GM21447 (cell line): ENCODE results near the gene FBXO24.

ENCODE experiments used
- ATAC-seq: cut with Tn5 transposase; IDR thresholded peaks from one replicate; pipeline ENCODE4 v1.9.1; 2021; ENCODE audit not compliant: unreplicated experiment

FBXO24 gene

DNA sequence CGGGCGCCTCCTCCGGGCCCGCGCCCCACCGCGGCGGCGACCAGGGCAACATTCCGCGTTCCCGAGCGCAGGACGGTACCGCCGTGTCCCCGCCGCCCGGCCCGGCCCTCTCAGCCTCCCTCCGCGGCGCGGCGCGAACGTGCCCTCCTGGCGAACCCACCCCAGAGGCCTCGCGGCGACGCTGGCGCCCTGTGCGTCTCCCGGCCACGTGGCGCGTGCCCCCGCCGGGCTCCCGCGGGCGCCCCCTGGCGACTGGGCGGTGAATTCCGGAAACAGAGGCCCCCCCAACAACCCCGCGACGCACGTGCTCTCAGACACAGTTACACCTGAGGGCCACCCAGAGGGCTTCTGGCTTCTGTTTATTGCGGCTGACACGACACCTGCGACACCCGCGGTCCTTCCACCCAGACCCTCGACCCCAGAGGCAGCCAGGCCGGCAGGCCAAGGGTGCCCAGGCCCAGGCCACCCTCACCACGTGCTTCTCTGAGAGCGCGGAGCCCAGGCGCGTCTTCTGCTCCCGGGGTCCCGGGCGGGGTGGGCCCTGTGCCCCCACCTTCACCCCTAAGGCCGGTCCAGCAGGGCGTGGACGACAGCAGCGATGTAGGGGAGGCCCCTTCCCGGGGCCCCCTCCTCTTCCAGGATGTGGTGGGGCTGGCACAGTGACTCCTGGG is 12.3 kb upstream of the FBXO24 start, which contains the start of gene SAP25:
SAP25 (minus strand) TSS at position 210 of the 671 bp plus-strand sequence; CDS start at position 52, 158 bp downstream.
- no peak for ATAC-seq

GRCh38 chr7:100574362-100575205 is 11.5 kb upstream of the FBXO24 start:
- ATAC-seq, result no peak

DNA sequence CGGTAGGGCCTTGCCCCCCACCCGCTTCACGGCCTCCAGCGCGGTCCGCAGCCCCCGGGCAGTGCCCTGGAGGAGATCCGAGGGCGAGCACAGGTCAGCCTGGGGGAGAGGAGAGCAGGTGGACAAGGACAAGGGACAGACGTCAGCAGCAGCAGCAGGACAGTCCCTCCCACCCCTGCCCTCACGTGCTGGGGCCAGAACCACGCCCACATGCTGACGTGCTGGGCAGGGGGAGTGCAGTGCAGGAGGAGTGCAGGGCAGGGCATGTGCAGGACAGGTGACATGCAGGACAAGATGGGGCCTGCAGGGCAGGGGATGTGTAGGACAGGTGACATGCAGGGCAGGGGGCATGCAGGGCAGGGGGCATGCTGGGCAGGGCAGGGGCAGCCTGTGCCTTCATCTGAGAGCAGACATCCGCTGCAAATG is 10.9 kb upstream of the FBXO24 start:
- no peak for ATAC-seq

DNA sequence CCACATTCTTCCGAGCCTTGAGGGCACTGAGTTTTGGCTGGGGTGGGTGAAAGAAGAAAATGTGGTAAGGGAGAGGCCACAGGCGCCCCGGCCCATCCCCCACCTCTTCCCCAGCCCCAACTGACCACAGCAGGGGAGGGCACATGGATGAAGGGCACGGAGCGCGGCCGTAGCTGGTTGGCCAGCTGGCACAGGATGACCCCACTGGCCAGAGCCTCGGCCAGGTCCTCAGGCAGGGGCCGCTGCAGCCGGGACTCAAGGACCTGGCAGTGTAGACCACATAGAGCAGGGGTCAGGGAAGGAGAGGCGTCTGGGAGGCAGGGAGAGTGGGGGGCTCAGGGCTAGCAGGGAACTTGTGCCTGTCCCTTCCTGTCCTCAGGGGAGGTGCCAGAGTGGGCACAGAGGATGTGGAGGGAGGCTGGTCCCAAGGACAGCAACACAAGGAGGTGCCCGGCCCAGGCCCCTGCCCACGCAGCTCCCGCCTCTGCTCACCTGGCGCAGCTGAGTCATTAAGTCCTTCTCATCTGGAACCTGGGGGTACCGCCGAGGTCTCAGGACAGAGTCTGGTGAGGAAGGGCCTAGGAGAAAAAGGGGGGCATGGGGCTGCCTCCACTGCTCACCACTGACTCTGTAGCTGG is 10.3 kb upstream of the FBXO24 start:
- ATAC-seq, result no peak

DNA sequence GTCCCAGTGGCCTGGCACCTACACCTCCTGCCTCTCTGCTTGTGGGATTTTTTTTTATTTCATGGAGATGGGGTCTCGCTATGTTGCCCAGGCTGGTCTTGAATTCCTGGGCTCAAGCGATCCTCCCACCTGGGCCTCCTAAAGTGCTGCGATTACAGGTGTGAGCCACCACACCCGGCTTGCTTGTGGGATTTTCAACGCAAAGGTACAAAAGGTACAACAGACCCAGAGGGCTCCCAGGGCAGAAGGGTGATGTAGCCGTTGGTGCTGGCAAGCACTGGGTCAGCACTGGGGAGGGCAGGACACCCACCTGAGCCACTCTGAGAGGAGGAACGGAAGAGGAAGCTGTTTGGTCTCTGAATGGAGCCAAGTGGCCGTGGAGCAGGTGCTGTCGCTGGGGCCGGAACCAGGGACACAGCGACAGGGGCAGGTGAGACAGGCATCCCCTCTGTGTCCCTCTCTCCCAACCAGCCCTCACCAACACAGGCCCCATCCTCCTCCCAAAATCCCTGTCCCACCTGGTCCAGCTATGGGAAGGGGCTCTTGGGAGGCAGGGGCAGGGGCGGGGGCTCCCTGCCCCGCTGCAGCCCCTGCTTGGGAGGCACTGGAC is 9.6 kb upstream of the FBXO24 start:
- ATAC-seq, result no peak

GRCh38 chr7:100577103-100577502 is 9.0 kb upstream of the FBXO24 start:
- no peak for ATAC-seq

DNA sequence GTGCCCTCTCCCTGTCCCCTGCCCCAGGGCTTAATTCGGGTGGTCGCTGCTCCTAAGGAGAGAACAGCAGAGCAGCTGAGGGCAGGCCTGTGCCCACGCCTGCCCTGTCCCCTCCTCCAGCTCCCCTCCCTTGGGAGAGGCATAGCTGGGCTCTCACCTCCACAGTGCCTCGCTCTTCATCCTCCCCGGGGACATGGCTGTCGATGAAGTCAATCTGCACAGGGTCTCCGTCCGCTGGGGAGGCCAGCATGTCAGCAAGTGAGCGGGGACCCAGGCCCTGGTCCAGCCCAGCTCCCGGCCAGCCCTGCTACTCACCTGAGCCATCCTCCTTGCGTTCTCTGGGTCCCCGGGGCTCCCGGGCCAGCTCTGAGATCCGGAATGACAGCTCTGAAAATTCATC is 8.6 kb upstream of the FBXO24 start:
- ATAC-seq, result no peak

- no peak for ATAC-seq
Observed at GRCh38 chr7:100578246-100579183, 7.6 kb upstream of the FBXO24 start.

- no peak for ATAC-seq
Observed at GRCh38 chr7:100580466-100581283, 5.5 kb upstream of the FBXO24 start.

DNA sequence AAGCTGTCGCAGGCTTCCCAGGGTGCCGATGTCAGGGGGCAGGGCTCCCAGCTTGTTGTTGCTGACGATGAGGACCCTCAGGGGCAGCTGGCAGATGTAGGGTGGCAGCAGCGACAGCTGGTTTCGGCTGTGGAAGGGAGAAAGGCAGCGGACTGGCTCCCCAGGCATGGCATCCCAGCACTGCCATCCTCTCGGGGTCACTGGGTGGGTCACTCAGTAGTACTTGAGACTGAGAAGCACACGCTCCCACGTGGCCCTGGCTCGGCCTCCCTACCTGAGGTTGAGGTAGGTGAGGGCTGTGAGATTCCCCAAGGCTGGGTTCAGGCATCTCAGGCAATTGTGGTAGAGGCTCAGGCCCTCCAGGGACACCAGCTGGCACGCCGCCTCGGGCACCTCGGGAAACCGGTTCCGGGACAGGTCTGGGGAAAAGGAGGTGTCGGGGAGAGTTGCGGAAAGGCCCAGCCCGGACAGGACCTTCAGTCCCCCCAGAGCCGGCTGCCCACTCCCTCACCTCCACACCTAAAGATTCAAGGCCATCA is 4.0 kb upstream of the FBXO24 start:
- no peak for ATAC-seq

DNA sequence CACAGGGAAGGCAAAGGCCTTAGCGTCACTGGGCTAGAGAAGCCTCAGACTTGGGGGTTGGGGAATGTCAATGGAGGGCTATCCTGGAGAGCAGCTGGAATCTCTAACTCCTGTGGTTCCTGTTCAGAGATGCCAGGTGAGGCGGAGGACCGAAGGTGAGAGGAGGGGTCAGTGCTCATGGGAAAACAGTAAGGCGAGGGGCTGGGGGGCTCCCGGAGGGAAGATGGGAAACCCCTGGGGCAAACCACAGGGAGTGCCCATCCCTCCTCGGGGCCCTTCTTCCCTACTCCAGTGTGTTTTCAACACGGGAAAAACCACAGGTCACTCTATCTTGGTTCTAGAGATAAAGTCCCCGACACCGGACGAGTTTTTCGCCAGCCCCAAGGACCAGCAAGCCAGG is 3.5 kb upstream of the FBXO24 start:
- ATAC-seq, result no peak

DNA sequence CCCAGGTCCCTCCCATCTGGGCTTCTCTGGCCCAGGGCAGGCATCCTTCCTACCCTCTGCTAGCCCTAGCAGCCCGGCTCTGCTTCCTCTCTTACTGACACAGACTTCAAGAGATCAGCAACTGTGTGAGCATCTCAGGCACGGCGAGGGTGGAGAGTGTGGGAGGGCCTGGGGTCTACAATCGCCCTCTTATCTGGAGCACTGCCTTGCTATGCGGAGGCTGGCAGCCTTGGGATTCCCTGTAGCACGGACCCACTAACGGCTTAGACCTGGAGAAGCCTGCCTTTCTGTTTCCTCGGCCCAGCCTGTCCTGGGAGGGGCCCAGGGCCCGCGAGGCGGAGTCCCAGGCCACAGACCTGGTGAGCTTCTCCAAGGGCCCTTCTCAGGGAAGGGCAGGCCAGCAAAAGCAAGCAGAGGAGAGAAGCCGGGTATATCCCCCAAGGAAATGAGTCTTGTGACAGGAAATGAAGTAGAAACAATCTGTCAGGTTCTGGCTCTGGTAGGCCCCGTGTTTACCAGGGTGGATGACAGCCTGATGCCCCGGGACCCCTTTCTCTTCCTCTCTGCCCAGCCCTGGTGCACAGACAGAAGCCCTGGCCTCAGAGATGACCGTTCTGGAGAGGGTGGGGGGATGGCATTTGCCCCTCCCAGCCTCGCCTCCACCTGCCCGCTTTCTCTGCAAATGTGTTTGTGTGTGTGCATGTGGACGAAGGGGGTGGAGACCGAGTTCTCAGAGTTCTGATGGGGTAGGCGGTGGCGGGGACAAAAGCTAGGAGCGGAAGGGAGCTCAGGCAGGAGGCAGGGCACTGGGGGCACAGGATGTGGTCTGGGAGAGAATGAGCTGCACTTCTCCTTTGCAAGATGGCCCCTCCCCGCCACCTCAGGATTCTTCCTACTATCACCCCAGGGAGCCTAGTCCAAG is 2.7 kb upstream of the FBXO24 start:
- no peak for ATAC-seq

GRCh38 chr7:100584054-100584682 is 2.0 kb upstream of the FBXO24 start:
- no peak for ATAC-seq

DNA sequence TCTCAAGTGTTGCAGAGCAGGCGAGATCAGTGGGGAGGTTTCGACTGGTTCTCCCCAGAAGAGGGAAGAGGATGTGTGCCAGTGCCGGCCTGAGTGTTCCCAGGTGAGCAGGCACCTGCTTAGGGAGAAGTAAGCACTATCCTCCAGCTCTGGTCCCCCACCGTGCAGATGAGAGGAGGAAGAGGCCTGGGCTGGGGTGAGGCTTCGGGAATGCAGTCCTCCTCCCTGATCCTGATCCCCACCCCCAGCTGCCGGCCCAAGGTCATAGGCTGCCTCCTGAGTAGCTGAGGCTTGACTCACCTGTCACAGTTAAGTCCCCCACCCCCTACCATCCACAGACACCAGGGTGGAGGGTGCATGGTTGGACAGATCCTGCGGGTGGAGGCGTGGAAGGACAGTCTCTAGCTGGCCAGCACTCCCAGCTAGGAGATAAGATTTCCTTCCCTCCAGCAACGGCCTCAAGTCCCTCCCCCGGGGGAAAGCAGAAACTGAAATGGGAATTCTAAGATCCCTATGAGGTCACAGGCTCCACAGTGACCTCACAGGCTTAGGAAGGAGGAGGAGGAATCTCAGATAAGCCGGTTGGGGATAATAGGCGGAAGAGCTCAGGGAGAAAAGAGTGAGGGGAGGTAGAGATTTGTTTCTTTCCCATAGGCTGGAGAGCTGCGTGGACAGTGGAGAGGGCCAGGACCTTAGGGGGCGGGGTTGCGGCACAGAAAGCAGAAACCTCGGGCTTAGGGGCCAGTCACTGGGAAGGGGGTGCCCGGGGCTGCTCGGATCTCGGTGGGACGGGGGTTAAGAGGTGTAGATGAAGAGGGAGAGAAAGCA is 1.2 kb upstream of the FBXO24 start:
- ATAC-seq, result no peak

GRCh38 chr7:100585511-100586265 is 440 bp upstream of the FBXO24 start, which contains the start of gene LRCH4:
LRCH4 (minus strand) TSS chr7:100586129; CDS start chr7:100586100, 29 bp downstream.
- ATAC-seq, result peak; percentile 19

DNA sequence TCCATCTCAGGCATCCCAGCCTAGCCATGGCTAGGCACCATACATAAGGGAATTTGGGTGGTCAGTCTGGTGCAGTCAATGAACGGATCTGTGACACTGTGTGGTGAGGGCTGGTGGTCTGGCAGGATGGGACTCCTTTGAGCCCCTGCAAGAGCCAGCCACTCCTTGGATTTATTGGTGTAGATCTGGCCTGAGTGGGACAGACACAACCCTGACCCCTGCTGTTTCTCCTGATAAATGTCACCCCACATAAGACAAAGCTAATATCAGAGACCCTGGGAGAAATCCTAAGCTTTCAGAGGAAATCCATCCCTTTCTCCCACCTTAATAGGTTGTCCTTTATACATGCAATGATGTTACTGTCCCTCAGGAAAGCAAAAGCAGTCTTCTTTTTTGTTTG is 2.3 kb downstream of the FBXO24 start:
- ATAC-seq, result no peak
